OCI-LY7 (cell line): ENCODE measurements around the gene XRCC3. TPM values are rescaled to one million over a fixed set of nuclear protein-coding genes. Genes with fewer than 3 reads are reported as not detected.

ENCODE experiments used
- BruUV-seq: library from RNA; stranded (reverse); fragments of 400-500 nt; replicated peaks from 2 replicates; lab custom pipeline; 2021; lab: Mats Ljungman, UMichigan
- CTCF ChIA-PET: fragments of 300-600 bp; sonication (Branson Sonifier 250); formaldehyde crosslinking; loops from one replicate; lab custom pipeline; 2022; ENCODE audit warnings: antibody characterized with exemption; ENCODE audit not compliant: unreplicated experiment; lab: Charles Lee
- POLR2A ChIA-PET: fragments of 300-600 bp; sonication (Branson Sonifier 250); formaldehyde crosslinking; loops from one replicate; lab custom pipeline; 2022; ENCODE audit warnings: antibody characterized with exemption; lab: Charles Lee
- DNase-seq: peaks from one replicate; pipeline ENCODE4 v3.0.0-alpha.2; 2015; ENCODE audit warnings: low spot score
- H2AFZ ChIP-seq: fragments of 200-600 bp; sonication (generic), shearing (Covaris generic); 2 replicates; pipeline ENCODE4 v1.6.1; 2014; ENCODE audit warnings: mild to moderate bottlenecking, antibody characterized with exemption, low read length, moderate library complexity
- H3K27ac ChIP-seq: fragments of 200-600 bp; sonication (generic); 2 replicates; pipeline ENCODE4 v1.5.1; 2014; ENCODE audit warnings: mixed run types, low read depth, mild to moderate bottlenecking, moderate library complexity, low read length, inconsistent platforms; ENCODE audit not compliant: poor library complexity, severe bottlenecking
- H3K36me3 ChIP-seq: fragments of 200-600 bp; sonication (generic); 2 replicates; pipeline ENCODE4 v1.6.1; 2014; ENCODE audit warnings: mild to moderate bottlenecking, antibody characterized with exemption, low read length, moderate library complexity, mixed read lengths; ENCODE audit not compliant: insufficient read depth
- H3K4me1 ChIP-seq: fragments of 200-600 bp; sonication (generic); 2 replicates; pipeline ENCODE4 v1.5.1; 2014; ENCODE audit warnings: mild to moderate bottlenecking, low read length; ENCODE audit not compliant: insufficient read depth, poor library complexity, severe bottlenecking
- H3K4me2 ChIP-seq: fragments of 200-600 bp; sonication (generic); 2 replicates; pipeline ENCODE4 v1.6.1; 2014; ENCODE audit warnings: mild to moderate bottlenecking, low read length
- H3K4me3 ChIP-seq: fragments of 200-600 bp; sonication (generic); 2 replicates; pipeline ENCODE4 v1.5.1; 2014; ENCODE audit warnings: mild to moderate bottlenecking, low read depth, low read length; ENCODE audit not compliant: poor library complexity, severe bottlenecking
- H3K79me2 ChIP-seq: fragments of 200-600 bp; sonication (generic); 2 replicates; pipeline ENCODE4 v1.6.1; 2016; ENCODE audit warnings: low read depth, mild to moderate bottlenecking, low read length, moderate library complexity, mixed read lengths; ENCODE audit not compliant: insufficient read depth
- H3K9me2 ChIP-seq: fragments of 200-600 bp; sonication (generic); 2 replicates; pipeline ENCODE4 v1.6.1; 2016; ENCODE audit warnings: mild to moderate bottlenecking, low read length, mixed read lengths; ENCODE audit not compliant: insufficient read depth
- H3K9me3 ChIP-seq: fragments of 200-600 bp; sonication (generic); 2 replicates; pipeline ENCODE4 v1.6.1; 2014; ENCODE audit warnings: mild to moderate bottlenecking, mixed run types, low read length, mixed read lengths
- H4K20me1 ChIP-seq: fragments of 200-600 bp; sonication (generic); 2 replicates; pipeline ENCODE4 v1.6.1; 2014; ENCODE audit warnings: mild to moderate bottlenecking, antibody characterized with exemption, low read length, moderate library complexity, mixed read lengths; ENCODE audit not compliant: insufficient read depth
- EZH2phosphoT487 ChIP-seq: fragments of 200-600 bp; sonication (generic); IDR thresholded peaks from 2 replicates; pipeline ENCODE4 v1.6.1; 2018; ENCODE audit warnings: low read depth, borderline replicate concordance, mild to moderate bottlenecking, mixed run types, antibody characterized with exemption, low read length, moderate library complexity, mixed read lengths
- intact Hi-C: fragments of 100-400 bp; cut with micrococcal nuclease; formaldehyde crosslinking; loops from one replicate; pipeline ENCODE4 v1.10.0; 2022; ENCODE audit not compliant: unreplicated experiment
- small RNA-seq: library from RNA; depleted of rRNA; stranded (forward); fragments of <200 nt; gene quantifications from one replicate; pipeline ENCODE3, GENCODE V24; 2014
- total RNA-seq, 2 experiments: library from RNA; depleted of rRNA in 1 of 2; stranded (reverse); fragments of >200 nt in 1 of 2; shearing (Covaris generic) in 1 of 2; gene quantifications; 2 replicates each; pipeline ENCODE4 v1.2.3, GENCODE V29; 2014 to 2022
- TF ChIP-seq, protein P1 (sequence below): fragments of 200-600 bp; sonication (generic); conservative IDR thresholded peaks from 2 replicates; pipeline ENCODE4 v1.5.1; 2014; ENCODE audit warnings: mild to moderate bottlenecking, antibody characterized with exemption, low read length, moderate library complexity, mixed read lengths

The XRCC3 gene
- total RNA-seq, 2 experiments from 2014 or later = 83.3 to 130 TPM

DNA sequence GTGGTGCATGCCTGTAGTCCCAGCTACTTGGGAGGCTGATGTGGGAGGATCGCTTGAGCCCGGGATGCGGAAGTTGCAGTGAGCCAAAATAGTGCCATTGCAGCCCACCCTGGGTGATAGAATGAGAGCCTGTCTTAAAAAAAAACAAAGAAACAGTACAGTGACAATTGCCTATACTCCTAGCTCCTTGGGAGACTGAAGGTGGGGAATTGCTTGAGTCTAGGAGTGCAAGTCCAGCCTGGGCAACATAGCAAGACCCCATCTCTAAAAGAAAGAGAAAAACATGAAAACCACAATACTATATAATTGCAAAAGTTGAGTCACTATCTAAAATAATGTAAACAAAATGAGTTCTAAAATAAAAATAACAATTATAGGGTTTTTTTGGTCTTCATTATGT is 66.2 kb downstream of the XRCC3 start:
- TF ChIP-seq, protein P1, sequence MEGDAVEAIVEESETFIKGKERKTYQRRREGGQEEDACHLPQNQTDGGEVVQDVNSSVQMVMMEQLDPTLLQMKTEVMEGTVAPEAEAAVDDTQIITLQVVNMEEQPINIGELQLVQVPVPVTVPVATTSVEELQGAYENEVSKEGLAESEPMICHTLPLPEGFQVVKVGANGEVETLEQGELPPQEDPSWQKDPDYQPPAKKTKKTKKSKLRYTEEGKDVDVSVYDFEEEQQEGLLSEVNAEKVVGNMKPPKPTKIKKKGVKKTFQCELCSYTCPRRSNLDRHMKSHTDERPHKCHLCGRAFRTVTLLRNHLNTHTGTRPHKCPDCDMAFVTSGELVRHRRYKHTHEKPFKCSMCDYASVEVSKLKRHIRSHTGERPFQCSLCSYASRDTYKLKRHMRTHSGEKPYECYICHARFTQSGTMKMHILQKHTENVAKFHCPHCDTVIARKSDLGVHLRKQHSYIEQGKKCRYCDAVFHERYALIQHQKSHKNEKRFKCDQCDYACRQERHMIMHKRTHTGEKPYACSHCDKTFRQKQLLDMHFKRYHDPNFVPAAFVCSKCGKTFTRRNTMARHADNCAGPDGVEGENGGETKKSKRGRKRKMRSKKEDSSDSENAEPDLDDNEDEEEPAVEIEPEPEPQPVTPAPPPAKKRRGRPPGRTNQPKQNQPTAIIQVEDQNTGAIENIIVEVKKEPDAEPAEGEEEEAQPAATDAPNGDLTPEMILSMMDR = no peak
- no peak for TF ChIP-seq EZH2phosphoT487
- ChIA-PET POLR2A (no interaction called here), CTCF (no interaction called here)
- H3K9me2 ChIP-seq = no peaks in the 10 kb centered on the region
- peaks cover 28% of the 10 kb centered on the region; the same call in 1 of the 2 replicates for H3K36me3 ChIP-seq
- peaks cover 11% of the 10 kb centered on the region; the same call in 1 of the 2 replicates for H4K20me1 ChIP-seq
- no peak overlapping the region for H3K27ac ChIP-seq
- no TSS peak for BruUV-seq
- peaks cover 97% of the 10 kb centered on the region for H3K79me2 ChIP-seq
- no peak overlapping the region for H3K4me2 ChIP-seq
- H3K4me3 ChIP-seq = no peak overlapping the region
- H2AFZ ChIP-seq = no peak overlapping the region
- intact Hi-C loops = no loop called here
- H3K9me3 ChIP-seq = no peaks in the 10 kb centered on the region
- no peaks in the 10 kb centered on the region for H3K4me1 ChIP-seq
- no peak for DNase-seq

Small RNA genes lying within 50 kb of the gene (small RNA-seq; reads per million reads assigned to genes)
- gene RF00019 = not detected

Other genes with a start within 250 kb of the XRCC3 start
- 0.57 and 0.82 TPM in 2 replicates for gene CKB, start 192.6 kb downstream of the XRCC3 start, total RNA-seq (2014; rRNA removed; shearing (Covaris generic))
- gene CKB, start 192.6 kb downstream of the XRCC3 start, total RNA-seq (2022) = 3.0 and 3.2 TPM in 2 replicates
- 16.7 and 17.1 TPM in 2 replicates for gene TRMT61A, start 186.3 kb downstream of the XRCC3 start, total RNA-seq (2014; rRNA removed; shearing (Covaris generic))
- gene TRMT61A, start 186.3 kb downstream of the XRCC3 start, total RNA-seq (2022) = 11.2 and 13.1 TPM in 2 replicates
- 26.1 and 29.2 TPM in 2 replicates for gene BAG5, start 152.8 kb downstream of the XRCC3 start, total RNA-seq (2014; rRNA removed; shearing (Covaris generic))
- gene BAG5, start 152.8 kb downstream of the XRCC3 start, total RNA-seq (2022) = 36.3 and 38.7 TPM in 2 replicates
- gene COA8, start 152.5 kb downstream of the XRCC3 start, total RNA-seq (2014; rRNA removed; shearing (Covaris generic)) = 18.2 and 18.7 TPM in 2 replicates
- gene COA8, start 152.5 kb downstream of the XRCC3 start, total RNA-seq (2022) = 33.0 and 38.9 TPM in 2 replicates
- 157 and 204 TPM in 2 replicates for gene KLC1, start 86.2 kb downstream of the XRCC3 start, total RNA-seq (2014; rRNA removed; shearing (Covaris generic))
- 142 and 147 TPM in 2 replicates for gene KLC1, start 86.2 kb downstream of the XRCC3 start, total RNA-seq (2022)
- gene ZFYVE21, start 359 bp upstream of the XRCC3 start, total RNA-seq (2014; rRNA removed; shearing (Covaris generic)) = 16.6 and 22.5 TPM in 2 replicates
- 18.0 and 23.2 TPM in 2 replicates for gene ZFYVE21, start 359 bp upstream of the XRCC3 start, total RNA-seq (2022)
- 8.2 and 9.7 TPM in 2 replicates for gene PPP1R13B, start 132.1 kb upstream of the XRCC3 start, total RNA-seq (2014; rRNA removed; shearing (Covaris generic))
- 13.1 and 18.9 TPM in 2 replicates for gene PPP1R13B, start 132.1 kb upstream of the XRCC3 start, total RNA-seq (2022)
- gene TDRD9, start 213.0 kb upstream of the XRCC3 start, total RNA-seq (2014; rRNA removed; shearing (Covaris generic)) = not detected in 2 replicates
- not detected in 2 replicates for gene TDRD9, start 213.0 kb upstream of the XRCC3 start, total RNA-seq (2022)
- not detected in 2 replicates for gene RD3L, start 227.1 kb upstream of the XRCC3 start, total RNA-seq (2014; rRNA removed; shearing (Covaris generic))
- not detected in 2 replicates for gene RD3L, start 227.1 kb upstream of the XRCC3 start, total RNA-seq (2022)